Amniotic epithelial cell (primary cell): ENCODE results near the gene PET100.
A peak's percentile ranks its signal among the peaks of the same experiment; 100 is the strongest.

ENCODE experiments used
- DNase-seq: peaks from one replicate; pipeline ENCODE4 v3.0.0-alpha.2; 2010; ENCODE audit warnings: low read depth

Gene PET100

DNA sequence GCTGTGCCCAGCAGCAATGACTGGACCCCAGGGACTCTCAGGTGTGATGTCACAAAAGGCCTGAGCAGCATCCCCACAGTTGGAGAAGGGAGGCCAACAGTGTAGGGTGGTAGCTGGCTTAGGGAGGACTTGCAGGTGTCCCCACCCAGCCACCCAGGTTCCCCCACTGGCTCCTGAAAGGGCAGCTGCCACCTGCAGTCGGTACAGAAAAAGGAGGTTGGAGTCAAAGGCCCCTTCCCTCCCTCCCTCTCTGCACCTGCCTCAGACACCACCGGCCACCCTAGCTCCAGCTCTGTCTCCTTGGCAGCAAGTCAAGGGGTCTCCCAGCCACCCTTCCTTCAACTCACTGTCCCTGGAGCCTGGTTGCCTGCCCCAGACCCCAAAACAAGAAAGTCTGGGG is 4.1 kb downstream of the PET100 start, which contains the start of gene PCP2:
TSS of gene PCP2 (minus strand) at position 22 of the 400 bp plus-strand sequence. CDS start 262 bp downstream, outside the sequence.
- DNase-seq: no peak

DNA sequence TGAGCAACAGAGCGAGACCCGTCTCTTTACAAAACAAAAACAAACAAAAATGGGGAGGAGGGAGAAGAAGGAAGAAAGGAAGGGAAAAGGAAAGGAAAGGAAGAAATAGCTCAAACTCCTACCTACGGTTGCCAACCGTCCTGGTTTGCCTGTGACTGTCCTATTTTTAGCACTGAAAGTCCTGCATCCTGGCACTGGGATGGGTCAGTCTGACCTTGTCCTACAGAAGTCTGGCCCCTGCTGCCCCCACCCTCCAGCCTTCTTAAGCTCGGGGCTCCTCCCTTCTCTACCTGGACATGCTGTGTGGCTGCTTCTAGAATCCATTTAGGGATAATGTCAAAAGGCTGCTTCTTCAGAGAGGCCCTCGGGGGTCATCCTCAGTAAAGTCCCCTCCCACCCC is 6.1 kb downstream of the PET100 start:
- no peak for DNase-seq

DNA sequence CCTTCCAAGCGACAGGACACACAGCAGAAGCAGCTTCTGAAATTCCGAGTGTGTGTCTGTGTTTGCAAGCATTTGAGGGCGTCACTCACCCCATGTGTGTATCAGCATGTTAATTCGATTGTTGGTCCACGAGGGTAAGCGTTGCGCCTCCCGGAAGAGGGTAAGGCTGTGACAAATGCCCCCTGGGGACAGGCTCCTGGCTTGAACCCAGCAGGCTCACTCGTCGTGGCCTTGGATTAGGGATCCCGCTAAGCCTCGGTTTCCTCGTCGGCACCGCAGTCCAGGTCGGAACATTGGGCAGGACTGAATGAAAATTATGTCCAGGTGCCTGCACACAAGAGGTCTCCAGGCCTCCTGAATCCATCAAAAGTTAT is 6.7 kb downstream of the PET100 start:
- DNase-seq: no peak

DNA sequence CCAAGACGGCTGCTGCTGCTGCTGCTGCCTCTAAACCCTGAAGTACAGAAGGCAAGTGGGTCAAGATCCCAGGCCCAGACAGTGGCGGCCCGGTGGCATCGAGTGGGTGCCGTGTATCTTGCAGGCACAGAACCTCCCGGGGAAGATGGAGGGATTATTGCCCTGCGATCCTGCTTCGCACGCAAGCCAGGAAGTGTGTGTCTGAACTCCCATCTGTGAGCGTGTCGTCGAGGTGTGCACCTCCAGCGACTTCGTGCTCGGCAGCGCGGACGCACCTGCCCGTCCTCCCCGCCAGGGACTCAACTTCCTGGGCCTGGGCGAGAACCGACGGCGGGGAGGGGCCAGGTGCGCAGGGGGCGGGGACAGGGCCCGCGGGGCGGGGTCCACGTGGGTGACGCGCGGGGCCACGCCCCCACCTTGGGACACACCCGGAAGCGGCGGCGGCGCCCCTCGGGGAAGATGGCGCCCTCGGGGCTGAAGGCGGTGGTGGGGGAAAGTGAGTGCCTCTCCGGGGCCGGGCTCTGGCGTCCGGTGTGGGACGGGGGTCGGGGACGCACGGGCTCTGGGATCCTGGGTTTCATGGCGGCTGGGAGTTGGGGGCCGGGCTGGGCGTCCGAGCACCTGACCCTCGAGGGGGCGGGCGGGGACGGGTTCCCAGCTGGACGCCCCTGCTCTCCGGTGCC is 7.2 kb downstream of the PET100 start, which contains the start of gene STXBP2:
TSS of gene STXBP2 (plus strand) at position 420 of the 683 bp plus-strand sequence. CDS start at position 460, 40 bp downstream.
- peak; percentile 42 for DNase-seq

DNA sequence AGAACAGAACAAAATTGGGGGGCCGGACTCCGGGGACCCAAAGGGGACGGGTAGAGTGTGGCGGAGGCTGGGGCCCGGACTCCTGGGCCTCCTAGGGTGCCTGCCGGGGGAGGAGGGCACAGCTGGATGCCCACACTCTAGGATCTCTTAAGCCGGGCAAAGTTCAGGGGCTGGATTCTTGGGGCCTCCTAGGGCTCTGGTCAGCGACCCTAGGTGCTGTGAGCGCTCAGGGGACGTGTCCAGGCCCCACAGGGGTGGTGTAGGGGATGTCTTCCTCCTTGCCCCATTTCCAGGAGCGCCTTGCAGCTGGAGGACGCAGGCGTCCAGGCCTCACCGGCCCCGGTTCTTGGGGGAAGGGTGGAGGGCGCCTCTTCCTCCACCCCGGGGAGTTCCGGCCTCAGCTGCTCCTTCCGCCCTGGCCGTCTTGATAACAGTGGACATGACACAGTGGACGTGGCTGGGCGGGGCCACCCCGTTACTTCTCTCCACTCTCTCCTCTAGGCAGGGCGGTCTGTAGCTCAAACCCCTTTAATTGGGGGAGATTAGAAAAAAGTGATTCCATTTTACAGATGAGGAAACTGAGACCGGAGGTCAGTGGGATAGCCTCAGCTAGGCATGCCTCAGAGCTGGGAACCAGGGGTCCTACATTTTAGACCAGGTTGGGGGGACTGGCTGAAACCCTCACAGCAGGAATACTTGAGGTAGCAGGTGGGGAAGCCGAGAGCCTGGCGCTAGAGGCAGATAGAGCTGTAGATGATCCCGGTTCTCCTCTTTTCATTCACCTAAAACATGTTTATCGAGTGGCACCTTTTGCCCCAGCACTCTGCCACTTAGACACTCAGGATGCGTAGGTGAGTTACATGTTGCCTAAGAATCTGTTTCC is 8.0 kb downstream of the PET100 start:
- peak; percentile 57 for DNase-seq

DNA sequence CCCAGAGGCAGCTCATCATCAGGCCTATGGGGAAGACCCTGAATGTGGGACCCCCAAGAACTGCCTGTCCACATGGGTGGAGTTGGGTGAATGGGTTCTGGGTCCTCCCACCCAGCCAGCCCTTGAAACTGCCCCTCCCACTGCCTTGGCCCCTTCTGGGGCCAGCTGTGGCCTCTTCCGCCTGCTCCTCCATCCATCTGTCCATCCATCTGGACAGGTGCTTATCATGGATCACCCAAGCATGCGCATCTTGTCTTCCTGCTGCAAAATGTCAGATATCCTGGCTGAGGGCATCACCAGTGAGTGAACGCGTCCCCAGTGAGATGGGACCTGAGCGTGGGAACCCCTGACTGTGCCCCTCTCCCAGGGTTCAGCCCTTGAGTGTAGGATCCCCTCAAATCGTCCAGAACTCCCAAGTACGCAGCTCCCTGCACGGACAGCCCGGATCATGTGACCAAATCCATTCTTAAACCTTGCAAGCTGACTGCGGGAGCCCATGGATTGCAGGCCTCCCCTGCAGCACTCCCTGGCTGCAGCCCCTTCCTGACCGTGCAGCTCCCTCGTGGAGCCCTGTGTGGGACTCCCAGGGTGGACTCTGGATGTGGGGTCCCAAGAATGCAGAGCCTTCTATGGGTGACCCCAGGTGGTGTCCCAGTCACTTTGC is 9.3 kb downstream of the PET100 start:
- no peak for DNase-seq

DNA sequence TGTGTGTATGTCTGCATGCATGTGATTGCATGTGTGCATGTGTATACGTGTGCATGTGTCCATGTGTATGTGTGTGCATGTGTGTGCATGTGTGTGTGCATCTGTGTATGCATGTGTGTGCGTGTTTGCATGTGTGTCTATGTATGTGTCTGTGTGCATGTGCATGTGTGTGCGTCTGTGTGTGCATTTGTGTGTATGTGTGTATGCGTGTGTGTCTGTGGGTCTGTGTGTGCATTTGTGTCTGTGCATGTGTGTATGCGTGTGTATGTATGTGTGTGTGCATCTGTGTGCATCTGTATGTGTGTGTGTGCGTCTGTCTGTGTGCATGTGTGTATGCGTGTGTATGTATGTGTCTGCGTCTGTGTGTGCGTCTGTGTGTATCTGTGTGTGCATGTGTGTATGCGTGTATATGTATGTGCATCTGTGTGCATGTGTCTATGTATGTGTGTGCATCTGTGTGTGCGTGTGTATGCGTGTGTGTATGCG is 10.3 kb downstream of the PET100 start:
- no peak for DNase-seq

DNA sequence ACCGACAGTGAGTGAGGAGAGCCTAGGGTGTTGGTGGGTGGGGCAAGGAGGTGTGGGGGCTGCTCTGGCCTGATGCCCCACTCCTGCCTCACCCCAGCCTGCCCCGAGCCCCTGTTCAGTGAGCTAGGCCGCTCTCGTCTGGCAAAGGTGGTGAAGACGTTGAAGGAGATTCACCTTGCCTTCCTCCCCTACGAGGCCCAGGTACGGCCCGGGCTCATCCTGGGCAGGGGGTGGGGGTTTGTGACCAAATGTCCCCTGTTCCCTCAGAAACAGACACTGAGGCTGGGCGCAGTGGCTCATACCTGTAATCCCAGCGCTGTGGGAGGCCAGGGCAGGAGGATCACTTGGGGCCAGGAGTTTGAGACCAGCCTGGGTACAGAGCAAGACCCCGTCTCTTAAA is 11.2 kb downstream of the PET100 start:
- no peak for DNase-seq

DNA sequence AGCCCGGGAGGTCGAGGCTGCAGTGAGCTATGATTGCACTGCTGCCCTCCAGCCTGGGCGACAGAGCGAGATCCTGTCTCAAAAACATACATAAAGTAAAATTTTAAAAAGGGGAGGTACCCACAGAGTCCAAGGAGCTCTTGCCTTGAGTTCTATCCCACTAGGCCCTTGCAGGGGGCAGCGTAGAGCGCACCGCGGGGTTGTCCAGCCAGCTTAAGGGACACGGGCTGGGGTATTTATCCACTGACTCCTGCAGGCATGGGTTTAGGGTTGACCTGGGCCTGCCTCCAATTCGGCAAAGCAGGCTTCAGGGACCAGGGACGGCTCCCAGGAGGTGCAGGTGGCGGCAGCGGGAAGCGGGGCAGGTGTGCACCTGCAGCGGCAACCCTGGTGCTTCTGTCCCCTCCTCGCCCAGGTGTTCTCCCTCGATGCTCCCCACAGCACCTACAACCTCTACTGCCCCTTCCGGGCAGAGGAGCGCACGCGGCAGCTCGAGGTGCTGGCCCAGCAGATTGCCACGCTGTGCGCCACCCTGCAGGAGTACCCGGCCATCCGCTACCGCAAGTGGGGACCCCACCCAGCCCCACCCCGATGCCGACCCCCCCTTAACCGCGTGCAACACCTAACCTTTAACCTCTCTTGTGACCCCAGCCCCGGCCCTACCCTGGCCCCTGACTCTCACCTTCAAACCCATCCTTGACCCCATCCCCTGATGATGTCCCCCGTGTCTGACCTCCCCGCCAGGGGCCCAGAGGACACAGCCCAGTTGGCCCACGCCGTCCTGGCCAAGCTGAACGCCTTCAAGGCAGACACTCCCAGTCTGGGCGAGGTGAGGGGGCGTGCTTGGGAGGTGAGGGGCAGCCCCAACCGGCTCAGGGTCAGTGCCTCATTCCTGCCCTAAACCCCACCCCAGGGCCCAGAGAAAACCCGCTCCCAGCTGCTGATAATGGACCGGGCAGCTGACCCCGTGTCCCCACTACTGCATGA is 12.0 kb downstream of the PET100 start:
- DNase-seq: no peak

DNA sequence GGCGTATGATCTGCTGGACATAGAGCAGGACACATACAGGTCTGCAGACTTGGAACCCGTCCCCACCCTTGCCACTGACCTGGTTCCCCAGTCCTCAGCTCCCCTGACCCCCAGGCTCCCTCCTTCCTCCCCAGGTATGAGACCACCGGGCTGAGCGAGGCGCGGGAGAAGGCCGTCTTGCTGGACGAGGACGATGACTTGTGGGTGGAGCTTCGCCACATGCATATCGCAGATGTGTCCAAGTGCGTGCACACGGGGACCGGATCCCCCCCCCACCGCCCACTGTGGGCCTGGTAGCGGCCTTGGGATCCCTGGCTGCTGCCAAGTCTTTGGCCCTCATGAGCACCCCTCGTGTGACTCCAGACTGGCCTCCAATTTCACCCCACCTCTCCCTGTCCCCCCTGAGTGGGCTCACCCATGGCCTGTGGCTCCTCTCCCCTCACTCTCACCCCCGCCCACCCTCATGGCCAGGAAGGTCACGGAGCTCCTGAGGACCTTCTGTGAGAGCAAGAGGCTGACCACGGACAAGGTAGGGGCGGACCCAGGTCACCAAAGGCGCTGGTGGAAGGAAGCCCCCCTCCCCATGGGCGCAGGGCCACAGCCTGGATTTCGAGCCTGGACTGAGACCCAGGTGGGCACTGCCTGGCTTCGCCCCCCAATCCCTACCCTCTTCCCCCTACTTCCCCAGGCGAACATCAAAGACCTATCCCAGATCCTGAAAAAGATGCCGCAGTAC is 12.9 kb downstream of the PET100 start:
- DNase-seq: no peak

DNA sequence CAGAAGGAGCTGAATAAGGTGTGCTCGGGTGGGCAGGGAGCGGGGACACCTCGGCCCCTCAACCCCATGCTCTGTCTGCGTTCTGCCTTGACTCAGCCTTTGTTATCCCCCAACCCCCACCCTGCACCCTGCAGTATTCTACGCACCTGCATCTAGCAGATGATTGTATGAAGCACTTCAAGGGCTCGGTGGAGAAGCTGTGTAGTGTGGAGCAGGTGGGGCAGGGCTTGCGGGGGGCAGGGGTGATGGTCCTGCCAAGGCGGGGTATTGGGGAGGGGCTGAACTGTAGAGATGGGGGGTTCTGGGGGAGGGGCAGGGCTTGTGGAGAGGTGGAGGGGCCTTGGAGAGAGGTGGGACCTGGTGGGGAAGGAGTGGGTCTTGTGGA is 13.4 kb downstream of the PET100 start:
- DNase-seq: no peak

DNA sequence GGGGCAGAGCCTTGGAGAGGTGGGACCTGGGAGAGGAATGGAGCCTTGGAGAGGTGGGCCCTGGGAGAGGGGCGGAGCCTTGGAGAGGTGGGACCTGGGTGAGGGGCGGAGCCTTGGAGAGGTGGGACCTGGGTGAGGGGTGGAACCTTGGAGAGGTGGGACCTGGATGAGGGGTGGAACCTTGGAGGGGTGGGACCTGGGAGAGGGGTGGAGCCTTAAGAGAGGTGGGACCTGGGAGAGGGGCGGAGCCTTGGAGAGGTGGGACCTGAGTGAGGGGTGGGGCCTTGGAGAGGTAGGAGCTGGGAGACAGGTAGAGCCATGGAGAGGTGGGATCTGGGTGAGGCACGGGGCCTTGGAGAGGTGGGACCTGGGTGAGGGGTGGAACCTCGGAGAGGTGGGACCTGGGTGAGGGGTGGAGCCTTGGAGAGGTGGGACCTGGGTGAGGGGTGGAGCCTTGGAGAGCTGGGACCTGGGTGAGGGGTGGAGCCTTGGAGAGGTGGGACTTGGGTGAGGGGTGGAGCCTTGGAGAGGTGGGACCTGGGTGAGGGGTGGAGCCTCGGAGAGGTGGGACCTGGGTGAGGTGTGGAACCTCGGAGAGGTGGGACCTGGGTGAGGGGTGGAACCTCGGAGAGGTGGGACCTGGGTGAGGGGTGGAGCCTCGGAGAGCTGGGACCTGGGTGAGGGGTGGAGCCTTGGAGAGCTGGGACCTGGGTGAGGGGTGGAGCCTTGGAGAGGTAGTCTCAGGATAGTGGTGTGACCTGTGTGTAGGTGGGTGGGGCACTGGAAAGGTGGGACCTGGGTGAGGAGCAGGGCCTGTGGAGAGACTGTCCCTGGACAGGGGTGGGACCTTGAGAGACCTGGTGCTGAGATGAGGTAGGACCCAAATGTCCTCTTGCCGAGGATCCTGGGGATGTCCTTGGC is 14.3 kb downstream of the PET100 start:
- DNase-seq: peak; percentile 28

DNA sequence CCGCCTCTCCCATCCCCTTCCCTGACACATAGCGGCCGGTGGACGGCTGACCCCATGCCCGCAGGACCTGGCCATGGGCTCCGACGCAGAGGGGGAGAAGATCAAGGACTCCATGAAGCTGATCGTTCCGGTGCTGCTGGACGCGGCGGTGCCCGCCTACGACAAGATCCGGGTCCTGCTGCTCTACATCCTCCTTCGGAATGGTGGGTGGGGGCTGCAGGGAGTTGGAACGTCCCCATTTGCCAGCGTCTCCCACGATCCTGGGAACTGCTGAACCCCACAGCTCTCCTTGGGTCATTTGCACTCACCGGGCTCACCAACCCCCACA is 14.9 kb downstream of the PET100 start:
- DNase-seq: no peak

DNA sequence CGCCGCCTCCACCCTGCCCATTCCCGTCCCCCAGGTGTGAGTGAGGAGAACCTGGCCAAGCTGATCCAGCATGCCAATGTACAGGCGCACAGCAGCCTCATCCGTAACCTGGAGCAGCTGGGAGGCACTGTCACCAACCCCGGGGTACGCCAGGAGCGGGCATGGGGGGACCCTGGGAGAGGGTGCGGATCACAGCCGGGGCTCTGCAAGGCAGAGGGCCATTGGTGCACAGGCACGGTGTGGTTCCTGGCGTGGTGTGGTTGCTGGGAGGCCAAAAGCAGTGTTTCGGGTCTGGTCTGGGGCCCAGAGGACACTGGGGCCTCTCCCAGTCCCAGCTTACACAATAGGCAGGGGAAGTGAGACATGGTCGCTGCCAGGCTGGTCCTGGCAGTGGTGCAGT is 15.6 kb downstream of the PET100 start:
- no peak for DNase-seq

DNA sequence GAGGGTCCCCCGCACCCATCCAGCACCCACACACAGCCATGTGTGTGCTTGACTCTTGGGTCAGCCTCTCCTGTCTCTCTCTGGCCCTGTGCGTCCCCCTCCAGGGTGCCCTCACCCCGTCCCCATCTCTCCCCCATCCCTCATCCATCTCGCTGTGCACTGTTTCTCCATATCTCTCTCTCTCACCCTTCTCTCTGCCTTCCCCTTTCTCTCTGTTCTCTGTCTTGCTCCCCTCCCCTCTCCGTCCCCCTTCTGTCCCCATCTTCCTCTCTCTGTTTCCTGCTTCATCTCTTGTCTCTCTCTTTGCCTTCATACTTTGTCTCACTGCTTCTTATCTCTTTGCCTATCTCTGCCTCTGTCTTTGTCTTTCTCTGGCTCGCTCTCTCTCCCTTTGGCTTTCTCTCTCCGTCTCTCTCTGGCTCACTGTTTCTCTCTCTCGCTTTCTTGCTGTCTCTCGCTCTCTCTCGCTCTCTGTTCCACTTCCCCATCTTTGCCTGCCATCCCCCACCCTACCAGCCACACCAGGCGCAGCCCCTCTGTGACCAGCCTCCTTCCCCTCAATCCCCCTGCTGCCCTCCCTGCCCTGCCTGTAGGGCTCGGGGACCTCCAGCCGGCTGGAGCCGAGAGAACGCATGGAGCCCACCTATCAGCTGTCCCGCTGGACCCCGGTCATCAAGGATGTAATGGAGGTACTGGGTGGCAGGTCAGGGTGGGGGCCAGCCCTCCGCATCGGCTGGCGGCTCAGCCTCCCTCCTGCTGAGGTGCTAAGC is 16.2 kb downstream of the PET100 start:
- DNase-seq: no peak

DNA sequence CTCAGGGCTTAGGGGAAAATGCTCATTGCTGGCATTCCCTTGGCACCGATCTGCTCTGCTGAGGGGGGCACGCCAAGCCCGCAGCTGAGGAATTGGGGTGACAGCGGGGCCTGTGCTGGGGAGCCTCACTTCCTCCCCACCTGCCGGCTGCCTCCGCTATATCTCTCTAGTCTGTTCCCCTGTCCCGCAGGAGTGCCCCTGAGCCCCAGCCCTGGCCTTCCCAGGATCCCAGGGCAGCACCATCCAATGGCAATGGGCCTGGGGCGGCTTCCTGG is 16.8 kb downstream of the PET100 start:
- no peak for DNase-seq

DNA sequence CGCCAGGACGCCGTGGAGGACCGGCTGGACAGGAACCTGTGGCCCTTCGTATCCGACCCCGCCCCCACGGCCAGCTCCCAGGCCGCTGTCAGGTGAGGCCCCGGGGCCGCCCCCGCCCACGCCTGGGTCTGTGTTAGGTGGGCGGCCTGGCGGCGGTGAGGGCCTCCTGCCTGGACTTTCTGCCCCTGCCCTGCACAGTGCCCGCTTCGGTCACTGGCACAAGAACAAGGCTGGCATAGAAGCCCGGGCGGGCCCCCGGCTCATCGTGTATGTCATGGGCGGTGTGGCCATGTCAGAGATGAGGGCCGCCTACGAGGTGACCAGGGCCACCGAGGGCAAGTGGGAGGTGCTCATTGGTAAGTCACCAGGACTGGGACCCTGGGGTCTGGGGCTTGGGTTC is 17.6 kb downstream of the PET100 start:
- no peak for DNase-seq

DNA sequence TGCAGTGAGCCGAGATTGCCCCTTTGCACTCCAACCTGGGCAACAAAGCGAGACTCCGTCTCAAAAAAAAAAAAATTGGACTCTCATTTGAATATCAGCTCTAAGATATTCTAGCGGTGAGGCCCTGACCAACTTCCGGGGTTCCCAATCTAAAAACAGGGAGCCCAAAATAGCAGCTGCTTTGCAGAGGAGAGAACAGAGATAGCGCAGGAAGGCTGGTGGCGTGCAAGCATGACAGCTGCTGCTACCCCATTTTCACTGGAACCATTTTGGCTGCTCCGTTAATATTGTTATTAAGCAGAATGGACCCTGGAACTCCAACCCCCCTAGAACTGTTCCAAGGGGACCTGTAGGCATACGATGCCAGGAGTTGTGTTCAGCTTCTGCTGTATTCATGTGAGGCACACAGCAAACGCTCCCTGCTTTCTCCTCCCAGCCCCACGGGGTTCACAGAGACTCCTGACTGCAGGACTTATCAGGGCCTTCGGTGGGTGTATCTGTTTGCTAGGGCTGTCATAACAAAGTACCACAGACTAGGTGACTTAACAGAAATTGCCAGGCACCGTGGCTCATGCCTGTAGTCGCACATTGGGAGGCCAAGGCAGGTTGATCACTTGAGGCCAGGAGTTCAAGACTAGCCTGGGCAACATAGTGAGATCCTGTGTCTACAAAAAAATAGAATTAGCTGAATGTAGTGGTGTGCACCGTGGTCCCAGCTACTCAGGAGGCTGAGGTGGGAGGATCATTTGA is 18.8 kb downstream of the PET100 start:
- no peak for DNase-seq

DNA sequence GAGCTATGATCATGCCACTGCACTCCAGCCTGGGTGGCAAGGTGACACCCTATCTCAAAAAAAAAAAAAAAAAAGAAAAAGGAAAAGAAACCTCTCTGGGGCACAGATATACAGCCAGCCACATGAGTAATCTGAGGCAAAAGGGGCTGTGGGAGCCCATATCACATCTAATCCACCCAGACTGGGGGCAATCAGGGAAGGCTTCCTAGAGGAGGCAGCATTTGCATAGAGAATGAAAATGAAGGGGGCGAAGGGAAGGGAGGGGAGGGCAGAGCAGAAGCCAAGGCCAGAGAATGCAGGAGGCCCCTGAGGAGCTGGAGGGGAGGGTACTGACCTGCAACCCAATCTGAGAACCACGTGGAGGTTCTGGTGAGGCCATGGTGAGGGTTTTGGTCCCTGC is 20.6 kb downstream of the PET100 start:
- no peak for DNase-seq
